Heart right ventricle (tissue), 16 donors: ENCODE data around the gene TRIP13. TPM values are rescaled to one million over a fixed set of nuclear protein-coding genes. Genes with fewer than 3 reads are reported as not detected.

Experiments
- ATAC-seq, 8 donors: fragments of 200-7000 bp; cut with Tn5 transposase; one replicate each; pipeline ENCODE4 v1.9.1; 2020; ENCODE audit warnings: mild to moderate bottlenecking in 8 of 8, moderate library complexity in 8 of 8, moderate number of reproducible peaks in 1 of 8
- DNase-seq, 2 donors: peaks; one replicate each; pipeline ENCODE4 v3.0.0-alpha.2; 2020
- H3K27ac ChIP-seq, 10 donors: fragments of 200-600 bp; sonication (generic) in 2 of 10; one replicate each; pipeline versions ENCODE4 v1.5.0 to v1.8.0; 2020 to 2022; ENCODE audit warnings: mild to moderate bottlenecking in 3 of 10
- H3K27me3 ChIP-seq, 7 donors: fragments of 200-600 bp; one replicate each; pipeline ENCODE4 v1.8.0; 2021 to 2022; ENCODE audit warnings: mild to moderate bottlenecking in 2 of 7
- H3K36me3 ChIP-seq, 9 donors: fragments of 200-600 bp; sonication (generic) in 1 of 9; one replicate each; pipeline versions ENCODE4 v1.5.0 to v1.8.0; 2020 to 2022; ENCODE audit warnings: mild to moderate bottlenecking in 2 of 9
- H3K4me1 ChIP-seq, 9 donors: fragments of 200-600 bp; sonication (generic) in 1 of 9; one replicate each; pipeline versions ENCODE4 v1.5.0 to v1.8.0; 2020 to 2022; ENCODE audit warnings: mild to moderate bottlenecking in 4 of 9
- H3K4me3 ChIP-seq, 10 donors: fragments of 200-600 bp; sonication (generic) in 2 of 10; one replicate each; pipeline versions ENCODE4 v1.5.0 to v1.8.0; 2020 to 2022; ENCODE audit warnings: mild to moderate bottlenecking in 7 of 10, moderate library complexity in 2 of 10
- H3K9me3 ChIP-seq, 11 donors: fragments of 200-600 bp in 10 of 11; sonication (generic) in 2 of 11; one replicate each; pipeline versions ENCODE4 v1.5.0 to v1.8.0; 2013 to 2022; ENCODE audit warnings: mild to moderate bottlenecking in 2 of 11, control low read depth in 1 of 11, moderate library complexity in 1 of 11
- WGBS, 2 donors: extraction: QIAGEN DNeasy Blood & Tissue Kit; methylation state at CpG; one replicate each; pipeline ENCODE4 v1.1.7; 2013; ENCODE audit warnings: inconsistent platforms in 1 of 2; 5-methylcytosine and 5-hydroxymethylcytosine counted together
- intact Hi-C, 10 donors: fragments of 100-400 bp; cut with DNase I; formaldehyde crosslinking; loops; one replicate each; pipeline versions ENCODE4 v1.11.1 to v1.14.2; 2022
- polyA plus RNA-seq, 2 donors: library from polyadenylated mRNA; stranded (reverse); fragments of 200-250 nt; gene quantifications; one replicate each; pipeline ENCODE4 v1.2.3, GENCODE V29; 2013
- total RNA-seq, 10 donors: library from RNA; stranded (reverse); fragmentation: NEBNext Ultra II Directional in 3 of 10; extraction: Animal tissue kit (Norgen Biotek cat#: 25700) in 3 of 10; gene quantifications; one replicate each; pipeline versions ENCODE4 v1.2.1 to v1.2.4, GENCODE V29; 2021 to 2023
- TF ChIP-seq, protein P1 (sequence below), 9 donors: fragments of 200-600 bp; sonication (generic) in 2 of 9; IDR thresholded peaks; one replicate each; pipeline versions ENCODE4 v1.5.0 to v1.8.0; 2021 to 2022; ENCODE audit warnings: antibody characterized with exemption in 9 of 9, mild to moderate bottlenecking in 5 of 9, moderate library complexity in 1 of 9
- donor health status: Arrhythmogenic right ventricular cardiomyopathy.
- donor health status: ischemic (EF 13 %, LVEDD 7.1; RV severe dilation, severe dysfunction).
- donor health status: healthy with polysubstance abuse.
- donor health status: DM: no; HTN: yes; CAD: no.
- donor health status: DM: no; HTN: no; CAD: no.
- donor health status: ischemic (EF 25% LVEDD 6.9; RV normal size, moderate dysfunction).
- donor health status: ischemic (EF 25% LVEDD 5.7; RV mildly dilated, moderate dysfunction).
- donor health status: healthy.
- donor health status: DM: yes; HTN: yes; CAD: no.
- donor health status: Ischemic cardiomyopathy.
- donor health status: ischemic (EF 35%, LVEDD 5.7; RV mildly dilated, moderate dysfunction).
- donor health status: nonischemic (EF 11% LVEDD 7.7; RV severe dilation, severe dysfunction).
- donor health status: DM: yes; HTN: yes; CAD: no.
- donor health status: PGD.
- donor health status: ischemic (EF 29% LVEDD 5.4; RV normal size, mild dysfunction).
- donor health status: nonischemic (EF 23%, LVEDD 6.1; RV moderate dilation, normal function).

TRIP13 gene
- total and polyA plus RNA-seq, 12 donors = 0.22 to 2.8 (median 0.86) TPM; not detected in 1

GRCh38 chr5:884345-885126, 8.1 kb upstream of the TRIP13 start:
- peak in 3 of 8 donors; percentile 4 to 16 (median 12) for ATAC-seq
- intact Hi-C loops = no loop called here

GRCh38 chr5:885127-885442, 7.6 kb upstream of the TRIP13 start:
- Histone ChIP-seq H3K4me3 (no peak overlapping the region), H3K4me1 (peaks cover 0 to 15% (median 6%) of the 10 kb centered on the region in 9 donors), H3K9me3 (no peaks in the 10 kb centered on the region), H3K27me3 (no peaks in the 10 kb centered on the region), H3K36me3 (peaks cover 0 to 98% (median 56%) of the 10 kb centered on the region in 9 donors), H3K27ac (peak overlapping the region in 3 of 10 donors; percentile 21 to 39 (median 33))
- TF ChIP-seq, protein P1, sequence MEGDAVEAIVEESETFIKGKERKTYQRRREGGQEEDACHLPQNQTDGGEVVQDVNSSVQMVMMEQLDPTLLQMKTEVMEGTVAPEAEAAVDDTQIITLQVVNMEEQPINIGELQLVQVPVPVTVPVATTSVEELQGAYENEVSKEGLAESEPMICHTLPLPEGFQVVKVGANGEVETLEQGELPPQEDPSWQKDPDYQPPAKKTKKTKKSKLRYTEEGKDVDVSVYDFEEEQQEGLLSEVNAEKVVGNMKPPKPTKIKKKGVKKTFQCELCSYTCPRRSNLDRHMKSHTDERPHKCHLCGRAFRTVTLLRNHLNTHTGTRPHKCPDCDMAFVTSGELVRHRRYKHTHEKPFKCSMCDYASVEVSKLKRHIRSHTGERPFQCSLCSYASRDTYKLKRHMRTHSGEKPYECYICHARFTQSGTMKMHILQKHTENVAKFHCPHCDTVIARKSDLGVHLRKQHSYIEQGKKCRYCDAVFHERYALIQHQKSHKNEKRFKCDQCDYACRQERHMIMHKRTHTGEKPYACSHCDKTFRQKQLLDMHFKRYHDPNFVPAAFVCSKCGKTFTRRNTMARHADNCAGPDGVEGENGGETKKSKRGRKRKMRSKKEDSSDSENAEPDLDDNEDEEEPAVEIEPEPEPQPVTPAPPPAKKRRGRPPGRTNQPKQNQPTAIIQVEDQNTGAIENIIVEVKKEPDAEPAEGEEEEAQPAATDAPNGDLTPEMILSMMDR (IDR thresholded peaks at IDR 0.05) = no peak
- WGBS, 2 donors = 86 to 89% methylated on average over 18 of the region's 18 CpGs
- ATAC-seq (peak in 4 of 8 donors; percentile 2 to 15 (median 5)), DNase-seq (no peak)
- intact Hi-C loops = no loop called here

More at GRCh38 chr5:884345-885126, 8.1 kb upstream of the TRIP13 start:
- TF ChIP-seq, protein P1 (IDR thresholded peaks at IDR 0.05) = no peak
- Histone ChIP-seq H3K36me3 (peaks cover 0 to 93% (median 53%) of the 10 kb centered on the region in 9 donors), H3K27ac (no peak overlapping the region), H3K9me3 (no peaks in the 10 kb centered on the region), H3K4me3 (no peak overlapping the region), H3K27me3 (no peaks in the 10 kb centered on the region), H3K4me1 (peaks cover 0 to 15% (median 6%) of the 10 kb centered on the region in 9 donors)
- no peak for DNase-seq
- WGBS, 2 donors = 91 to 93% methylated on average over 16 of the region's 16 CpGs

DNA sequence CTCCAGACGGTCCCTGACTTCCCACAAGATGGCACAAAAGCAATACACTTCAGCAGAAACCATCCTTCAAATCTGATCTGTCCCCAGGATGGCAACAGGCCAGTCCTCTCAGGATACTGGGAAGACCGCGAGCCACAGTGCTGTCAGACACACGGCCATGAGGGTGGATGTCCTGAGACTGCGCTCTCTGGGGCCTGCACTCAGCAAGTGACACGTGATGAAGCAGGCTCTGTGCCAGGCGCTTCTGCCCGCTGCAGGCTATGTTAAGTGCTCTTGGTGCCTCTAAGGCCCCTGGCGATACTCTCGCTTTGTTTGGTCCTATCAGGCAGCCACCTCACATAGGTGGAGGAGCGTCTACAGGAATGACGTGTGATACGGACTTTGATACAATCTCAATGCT, 7.2 kb upstream of the TRIP13 start:
- intact Hi-C loops = no loop called here
- peak overlapping the region in 3 of 10 donors; percentile 33 to 50 (median 44) for H3K27ac ChIP-seq
- peak; percentile 88 to 97 (median 93) for ATAC-seq
- peaks cover 0 to 100% (median 57%) of the 10 kb centered on the region in 9 donors for H3K36me3 ChIP-seq
- TF ChIP-seq, protein P1 (IDR thresholded peaks at IDR 0.05) = no peak
- H3K4me1 ChIP-seq = peaks cover 0 to 15% (median 6%) of the 10 kb centered on the region in 9 donors
- H3K4me3 ChIP-seq = no peak overlapping the region
- DNase-seq = peak; percentile 77
- no peaks in the 10 kb centered on the region for H3K27me3 ChIP-seq
- WGBS, 2 donors = 45 to 60% methylated on average over 13 of the region's 13 CpGs
- H3K9me3 ChIP-seq = no peaks in the 10 kb centered on the region

DNA sequence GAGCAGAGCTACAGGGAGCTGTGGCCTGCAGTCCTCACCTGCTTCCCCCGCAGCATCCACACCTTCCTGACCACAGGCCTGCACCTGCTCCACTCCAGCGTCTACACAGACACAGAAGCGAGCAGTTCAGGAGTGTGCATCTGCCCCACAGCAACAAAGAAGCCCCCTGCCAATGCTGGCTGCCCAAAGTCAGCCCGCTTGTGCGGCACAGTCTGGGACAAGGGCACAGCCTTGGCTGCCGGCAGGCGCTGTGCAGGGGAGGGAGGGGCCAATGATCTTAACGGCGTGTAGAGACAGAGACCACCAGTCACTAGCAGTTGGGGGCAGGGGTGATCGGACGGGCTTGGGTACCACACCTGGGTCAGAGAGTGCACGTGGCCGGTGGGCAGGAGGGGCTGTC, 6.6 kb upstream of the TRIP13 start:
- TF ChIP-seq, protein P1 (IDR thresholded peaks at IDR 0.05) = no peak
- no peak overlapping the region for H3K4me3 ChIP-seq
- H3K36me3 ChIP-seq = peaks cover 0 to 100% (median 52%) of the 10 kb centered on the region in 9 donors
- DNase-seq (no peak), ATAC-seq (peak in 4 of 8 donors; percentile 3 to 21 (median 6))
- H3K27ac ChIP-seq = peak overlapping the region in 3 of 10 donors; percentile 33 to 50 (median 44)
- H3K9me3 ChIP-seq = no peaks in the 10 kb centered on the region
- H3K27me3 ChIP-seq = no peaks in the 10 kb centered on the region
- intact Hi-C loops = no loop called here
- peaks cover 0 to 17% (median 6%) of the 10 kb centered on the region in 9 donors for H3K4me1 ChIP-seq
- 90 to 91% methylated on average over 13 of the region's 13 CpGs for WGBS, 2 donors
